A549 (cell line): ENCODE results near the gene SYT2. TPM values are rescaled to one million over a fixed set of nuclear protein-coding genes. Genes with fewer than 3 reads are reported as not detected.

Source experiments
- ATAC-seq, 2 experiments: fragments of 200-7000 bp in 1 of 2; fragments of >200 bp in 1 of 2; cut with Nextera tagmentation in 1 of 2; cut with Tn5 transposase in 1 of 2; 3 replicates each; pipeline versions ENCODE4 v1.8.0 to v1.9.1; 2018 to 2020; ENCODE audit warnings: mild to moderate bottlenecking in 1 of 2, moderate library complexity in 1 of 2
- CTCF ChIA-PET: fragments of 300-600 bp; sonication (Branson Sonifier 250); formaldehyde crosslinking; extraction: SDS; loops from one replicate; lab custom pipeline; 2021; ENCODE audit warnings: antibody characterized with exemption, inconsistent platforms; lab: Yijun Ruan, JAX
- POLR2A ChIA-PET: fragments of 350-600 bp; formaldehyde crosslinking; extraction: SDS; loops from one replicate; lab custom pipeline; 2021; ENCODE audit warnings: antibody characterized with exemption, inconsistent platforms; lab: Yijun Ruan, JAX
- DNase-seq, 2 experiments: peaks; one replicate each; pipeline versions ENCODE4 v3.0.0 to v3.0.0-alpha.2; 2011 to 2016; ENCODE audit warnings: low read depth in 1 of 2, low spot score in 1 of 2
- FAIRE-seq: peaks from 2 replicates; lab custom pipeline; 2011; peaks lifted over from hg19 to GRCh38; lab: Jason Lieb, UNC
- H3K27ac ChIP-seq, 2 experiments: fragments of >200 bp; sonication (Bioruptor Twin); formaldehyde crosslinking; 3 replicates each; pipeline ENCODE4 v1.5.1; 2016 to 2017
- H3K4me1 ChIP-seq: fragments of >200 bp; sonication (Bioruptor Twin); formaldehyde crosslinking; 3 replicates; pipeline ENCODE4 v1.6.1; 2016
- H3K4me2 ChIP-seq: fragments of >200 bp; sonication (Bioruptor Twin); formaldehyde crosslinking; 3 replicates; pipeline ENCODE4 v1.6.1; 2016
- H3K4me3 ChIP-seq: fragments of >200 bp; sonication (Bioruptor Twin); formaldehyde crosslinking; 3 replicates; pipeline ENCODE4 v1.5.1; 2016
- H3K9me3 ChIP-seq: fragments of >200 bp; sonication (Bioruptor Twin); formaldehyde crosslinking; 3 replicates; pipeline ENCODE4 v1.6.1; 2016
- ATOH8 ChIP-seq: fragments of 250-450 bp; sonication (Bioruptor Pico); IDR thresholded peaks from 2 replicates; pipeline ENCODE4 v1.5.0; 2020; ENCODE audit warnings: low read depth, mild to moderate bottlenecking, moderate library complexity
- BCL3 ChIP-seq: fragments of >200 bp; sonication (Bioruptor Twin); formaldehyde crosslinking; IDR thresholded peaks from 3 replicates; pipeline ENCODE4 v1.6.1; 2016
- CBX2 ChIP-seq: fragments of 200-600 bp; sonication (generic); IDR thresholded peaks from 2 replicates; pipeline ENCODE4 v1.6.1; 2016; ENCODE audit warnings: low read depth, mild to moderate bottlenecking, borderline replicate concordance
- CEBPB ChIP-seq, 2 experiments: fragments of >200 bp in 1 of 2; sonication (Bioruptor Twin) in 1 of 2; formaldehyde crosslinking in 1 of 2; IDR thresholded peaks; 2 replicates each; pipeline ENCODE4 v1.6.1; 2012 to 2016
- CHD2 ChIP-seq: fragments of 150-350 bp; IDR thresholded peaks from 2 replicates; pipeline ENCODE4 v1.6.1; 2014; ENCODE audit warnings: low read length; ENCODE audit not compliant: partially characterized antibody
- EP300 ChIP-seq, 2 experiments: fragments of >200 bp; sonication (Bioruptor Twin); formaldehyde crosslinking; IDR thresholded peaks; 2 replicates in 1 of 2; 3 replicates in 1 of 2; pipeline ENCODE4 v1.6.1; 2016 to 2017
- FOXS1 ChIP-seq: fragments of 250-450 bp; sonication (Bioruptor Pico); IDR thresholded peaks from 2 replicates; pipeline ENCODE4 v1.5.0; 2020; ENCODE audit warnings: mild to moderate bottlenecking, moderate library complexity
- GATA3 ChIP-seq: IDR thresholded peaks from 2 replicates; pipeline ENCODE4 v1.6.1; 2012; ENCODE audit warnings: borderline replicate concordance
- HDAC2 ChIP-seq: fragments of 200-600 bp; sonication (generic); IDR thresholded peaks from 2 replicates; pipeline ENCODE4 v1.6.1; 2016
- HEYL ChIP-seq: fragments of 250-450 bp; sonication (Bioruptor Pico); IDR thresholded peaks from 2 replicates; pipeline ENCODE4 v1.8.0; 2021; ENCODE audit warnings: mild to moderate bottlenecking, moderate library complexity
- HOXB5 ChIP-seq: fragments of 250-450 bp; sonication (Bioruptor Pico); IDR thresholded peaks from 2 replicates; pipeline ENCODE4 v1.5.0; 2020; ENCODE audit warnings: mild to moderate bottlenecking, moderate library complexity
- JUN ChIP-seq, 2 experiments: fragments of >200 bp; sonication (Bioruptor Twin); formaldehyde crosslinking; IDR thresholded peaks; 2 replicates in 1 of 2; 3 replicates in 1 of 2; pipeline ENCODE4 v1.6.1; 2016 to 2017
- JUNB ChIP-seq: fragments of >200 bp; sonication (Bioruptor Twin); formaldehyde crosslinking; IDR thresholded peaks from 2 replicates; pipeline ENCODE4 v1.6.1; 2016
- KDM1A ChIP-seq: fragments of 200-600 bp; sonication (generic); IDR thresholded peaks from 2 replicates; pipeline ENCODE4 v1.6.1; 2016; ENCODE audit warnings: low read depth, mild to moderate bottlenecking
- KDM5A ChIP-seq: fragments of 200-600 bp; sonication (generic); IDR thresholded peaks from 2 replicates; pipeline ENCODE4 v1.6.1; 2016; ENCODE audit warnings: antibody characterized with exemption, mild to moderate bottlenecking
- MAFK ChIP-seq: fragments of 450-650 bp; IDR thresholded peaks from 2 replicates; pipeline ENCODE4 v1.6.1; 2014; ENCODE audit not compliant: partially characterized antibody
- MYC ChIP-seq: IDR thresholded peaks from 2 replicates; pipeline ENCODE4 v1.6.1; 2012; ENCODE audit warnings: mild to moderate bottlenecking, inconsistent platforms, low read length, improper control_type of control experiment, borderline replicate concordance
- NPAS2 ChIP-seq: fragments of 250-450 bp; sonication (Bioruptor Pico); IDR thresholded peaks from 2 replicates; pipeline ENCODE4 v1.8.0; 2022; ENCODE audit warnings: mild to moderate bottlenecking, moderate library complexity, borderline replicate concordance
- NR3C1 ChIP-seq: fragments of >200 bp; sonication (Bioruptor Twin); formaldehyde crosslinking; IDR thresholded peaks from 3 replicates; pipeline ENCODE4 v1.6.1; 2017
- POLR2A ChIP-seq: IDR thresholded peaks from 2 replicates; pipeline ENCODE4 v1.6.1; 2012; ENCODE audit warnings: mild to moderate bottlenecking, low read length
- POLR2AphosphoS2 ChIP-seq: conservative IDR thresholded peaks from 2 replicates; pipeline ENCODE4 v1.6.1; 2012; ENCODE audit warnings: low read length, improper control_type of control experiment, inconsistent platforms
- RAD21 ChIP-seq, 2 experiments: fragments of >200 bp in 1 of 2; sonication (Bioruptor Twin) in 1 of 2; formaldehyde crosslinking in 1 of 2; IDR thresholded peaks in 1 of 2; conservative IDR thresholded peaks in 1 of 2; 2 replicates in 1 of 2; 3 replicates in 1 of 2; pipeline ENCODE4 v1.6.1; 2012 to 2018; ENCODE audit warnings: inconsistent platforms in 1 of 2
- RARB ChIP-seq: fragments of 250-450 bp; sonication (Bioruptor Pico); IDR thresholded peaks from 2 replicates; pipeline ENCODE4 v1.8.0; 2021; ENCODE audit warnings: mild to moderate bottlenecking, moderate library complexity
- REST ChIP-seq: fragments of 200-600 bp; sonication (generic); IDR thresholded peaks from 2 replicates; pipeline ENCODE4 v1.6.1; 2016; ENCODE audit warnings: antibody characterized with exemption, mild to moderate bottlenecking, moderate library complexity
- SREBF2 ChIP-seq: fragments of 450-650 bp; IDR thresholded peaks from 2 replicates; pipeline ENCODE4 v1.6.1; 2014; ENCODE audit warnings: mild to moderate bottlenecking, moderate library complexity
- ZFP36 ChIP-seq: fragments of 450-650 bp; IDR thresholded peaks from 2 replicates; pipeline ENCODE4 v1.6.1; 2014; ENCODE audit warnings: borderline replicate concordance; ENCODE audit not compliant: partially characterized antibody
- ZNF302 ChIP-seq: fragments of 250-450 bp; sonication (Bioruptor Pico); IDR thresholded peaks from 2 replicates; pipeline ENCODE4 v1.9.0; 2021; ENCODE audit warnings: inconsistent platforms, mild to moderate bottlenecking, moderate library complexity
- WGBS: methylation state at CpG from one replicate; pipeline ENCODE4 v1.1.6; 2017; ENCODE audit errors: missing lambda C conversion rate; 5-methylcytosine and 5-hydroxymethylcytosine counted together
- polyA plus RNA-seq, 4 experiments: library from polyadenylated mRNA; depleted of rRNA in 3 of 4; stranded (reverse); fragments of >200 nt; fragmentation: RNase III in 1 of 4; extraction: RNeasy Plus Mini Kit Qiagen cat#74134 plus additional on column Dnase treatment in 1 of 4; gene quantifications; 2 replicates in 3 of 4; 3 replicates in 1 of 4; pipeline ENCODE4 v1.2.3, GENCODE V29; 2011 to 2017
- TF ChIP-seq, protein P1 (sequence below): fragments of 250-450 bp; sonication (Bioruptor Pico); IDR thresholded peaks from 2 replicates; pipeline ENCODE4 v1.5.0; 2021; ENCODE audit warnings: mild to moderate bottlenecking, moderate library complexity, borderline replicate concordance
- TF ChIP-seq, protein P2 (sequence below): IDR thresholded peaks from 2 replicates; pipeline ENCODE4 v1.6.1; 2012
- TF ChIP-seq, protein P3 (sequence below): IDR thresholded peaks from 2 replicates; pipeline ENCODE4 v1.6.1; 2012
- TF ChIP-seq, protein P4 (sequence below): fragments of >200 bp; sonication (Bioruptor Twin); formaldehyde crosslinking; IDR thresholded peaks from 2 replicates; pipeline ENCODE4 v1.6.1; 2016

The SYT2 gene
- polyA plus RNA-seq, 2 of the 4 experiments (the other 2 are of a cell fraction) = 0.03 to 0.04 TPM

DNA sequence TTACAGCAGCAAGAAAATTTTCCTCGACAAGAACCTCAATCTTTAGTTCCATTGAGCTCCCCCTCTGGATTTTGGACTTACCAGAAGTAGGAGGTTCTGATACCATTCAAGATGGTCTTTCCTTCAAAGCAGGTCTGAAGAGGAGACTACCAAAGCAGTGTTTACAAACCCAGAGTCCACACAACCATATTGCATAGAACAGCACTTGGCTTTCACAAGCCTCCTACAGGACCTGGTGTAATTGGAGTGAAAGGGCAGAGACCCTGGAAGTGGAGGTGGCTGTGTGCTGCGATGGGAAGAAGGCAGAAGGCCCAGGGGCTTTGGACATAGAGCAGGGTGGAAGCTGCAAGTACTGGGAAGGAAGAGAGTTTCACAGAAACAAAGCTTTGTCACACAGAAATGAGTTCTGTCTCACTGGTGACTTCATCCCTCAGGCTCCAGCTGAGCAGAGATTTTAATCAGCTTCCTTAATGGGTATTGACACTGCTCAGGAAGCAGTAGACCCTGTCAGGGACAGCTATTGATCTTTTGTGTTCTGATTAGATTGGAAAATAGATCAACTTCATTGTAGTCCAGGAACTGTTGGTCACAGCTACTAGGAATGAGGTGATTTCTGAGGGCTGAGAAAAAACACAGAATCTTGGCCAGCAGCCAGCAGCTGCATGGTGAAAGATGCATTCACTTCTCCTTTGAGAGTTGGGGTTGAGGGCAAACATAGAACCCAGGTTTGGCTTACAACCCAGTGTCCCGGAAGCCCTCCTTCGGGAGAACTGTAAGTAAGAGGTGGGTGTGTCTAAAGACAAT lies 124.0 kb downstream of the SYT2 start:
- ChIA-PET POLR2A (no interaction called here), CTCF (interaction anchor here (0.6 to 11.2 kb wide), 6 partner anchors 14 to 212 kb away, joined by 3 to 91 read pairs (median 3); no protein-coding TSS in a partner anchor)
- TF ChIP-seq JUN (IDR thresholded peaks at IDR 0.05) = no peak
- no peak for TF ChIP-seq HOXB5 (CRISPR knock-in tag)
- TF ChIP-seq, protein P1, sequence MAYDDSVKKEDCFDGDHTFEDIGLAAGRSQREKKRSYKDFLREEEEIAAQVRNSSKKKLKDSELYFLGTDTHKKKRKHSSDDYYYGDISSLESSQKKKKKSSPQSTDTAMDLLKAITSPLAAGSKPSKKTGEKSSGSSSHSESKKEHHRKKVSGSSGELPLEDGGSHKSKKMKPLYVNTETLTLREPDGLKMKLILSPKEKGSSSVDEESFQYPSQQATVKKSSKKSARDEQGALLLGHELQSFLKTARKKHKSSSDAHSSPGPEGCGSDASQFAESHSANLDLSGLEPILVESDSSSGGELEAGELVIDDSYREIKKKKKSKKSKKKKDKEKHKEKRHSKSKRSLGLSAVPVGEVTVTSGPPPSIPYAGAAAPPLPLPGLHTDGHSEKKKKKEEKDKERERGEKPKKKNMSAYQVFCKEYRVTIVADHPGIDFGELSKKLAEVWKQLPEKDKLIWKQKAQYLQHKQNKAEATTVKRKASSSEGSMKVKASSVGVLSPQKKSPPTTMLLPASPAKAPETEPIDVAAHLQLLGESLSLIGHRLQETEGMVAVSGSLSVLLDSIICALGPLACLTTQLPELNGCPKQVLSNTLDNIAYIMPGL (CRISPR knock-in tag) = no peak
- TF ChIP-seq KDM5A = no peak
- TF ChIP-seq RAD21 (conservative IDR thresholded peaks at IDR 0.05 in 1 of 2, IDR thresholded peaks at IDR 0.05 in 1 of 2) = no peak
- no peak for TF ChIP-seq GATA3
- no peak for TF ChIP-seq HDAC2
- TF ChIP-seq ATOH8 = no peak
- no peak for TF ChIP-seq KDM1A
- no peak for TF ChIP-seq POLR2AphosphoS2
- TF ChIP-seq MYC = no peak
- no peak for TF ChIP-seq MAFK
- no peak for TF ChIP-seq POLR2A
- TF ChIP-seq, protein P2, sequence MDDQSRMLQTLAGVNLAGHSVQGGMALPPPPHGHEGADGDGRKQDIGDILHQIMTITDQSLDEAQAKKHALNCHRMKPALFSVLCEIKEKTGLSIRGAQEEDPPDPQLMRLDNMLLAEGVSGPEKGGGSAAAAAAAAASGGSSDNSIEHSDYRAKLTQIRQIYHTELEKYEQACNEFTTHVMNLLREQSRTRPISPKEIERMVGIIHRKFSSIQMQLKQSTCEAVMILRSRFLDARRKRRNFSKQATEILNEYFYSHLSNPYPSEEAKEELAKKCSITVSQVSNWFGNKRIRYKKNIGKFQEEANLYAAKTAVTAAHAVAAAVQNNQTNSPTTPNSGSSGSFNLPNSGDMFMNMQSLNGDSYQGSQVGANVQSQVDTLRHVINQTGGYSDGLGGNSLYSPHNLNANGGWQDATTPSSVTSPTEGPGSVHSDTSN = no peak
- no peak for TF ChIP-seq SREBF2
- no peak for TF ChIP-seq NPAS2
- TF ChIP-seq CBX2 = no peak
- TF ChIP-seq CHD2 = no peak
- TF ChIP-seq CEBPB (IDR thresholded peaks at IDR 0.05) = no peak
- TF ChIP-seq JUNB = no peak
- Histone ChIP-seq H3K4me2 (peak overlapping the region; percentile 21), H3K4me3 (no peak overlapping the region), H3K9me3 (no peaks in the 10 kb centered on the region), H3K27ac (peak overlapping the region; percentile 80 to 86; a peak in 5 of 6 replicates), H3K4me1 (peaks cover 56% of the 10 kb centered on the region)
- FAIRE-seq (no peak), ATAC-seq (no peak), DNase-seq (no peak)
- 69% methylated on average over 4 of the region's 4 CpGs for WGBS

DNA sequence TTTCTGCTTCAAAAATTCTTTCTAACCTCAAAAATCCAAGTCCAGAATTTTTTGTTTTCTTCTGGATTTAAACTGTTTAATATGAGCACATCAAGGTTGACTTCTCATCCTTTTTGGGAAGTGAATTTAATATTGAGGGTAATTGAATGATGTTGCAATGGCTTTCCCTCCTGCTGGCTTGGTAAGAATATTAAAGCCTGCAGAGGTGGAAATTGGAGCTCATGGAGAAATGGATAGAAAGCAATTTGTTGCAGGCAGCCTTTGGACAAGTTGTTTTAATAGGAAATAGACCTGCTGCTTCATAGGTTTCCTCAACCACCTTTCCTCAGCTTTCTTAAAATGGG lies 124.7 kb downstream of the SYT2 start:
- Histone ChIP-seq H3K9me3 (no peaks in the 10 kb centered on the region), H3K4me2 (no peak overlapping the region), H3K4me1 (peaks cover 49% of the 10 kb centered on the region), H3K27ac (peak overlapping the region in 1 of 2 experiments; percentile 86; a peak in 3 of 6 replicates), H3K4me3 (no peak overlapping the region)
- no peak for ATAC-seq
- no peak for FAIRE-seq
- CTCF ChIA-PET = interaction anchor here (0.6 to 11.2 kb wide), 7 partner anchors 13 to 212 kb away, joined by 3 to 91 read pairs (median 3); no protein-coding TSS in a partner anchor
- DNase-seq = no peak
- POLR2A ChIA-PET = no interaction called here
- TF ChIP-seq KDM5A (no peak), POLR2A (no peak), RARB (CRISPR knock-in tag) (no peak), NR3C1 (no peak), BCL3 (no peak), ZNF302 (CRISPR knock-in tag) (no peak), REST (no peak), FOXS1 (CRISPR knock-in tag) (no peak), ZFP36 (no peak), HEYL (CRISPR knock-in tag) (no peak), EP300 (IDR thresholded peaks at IDR 0.05) (no peak), SREBF2 (no peak)
- TF ChIP-seq, protein P3, sequence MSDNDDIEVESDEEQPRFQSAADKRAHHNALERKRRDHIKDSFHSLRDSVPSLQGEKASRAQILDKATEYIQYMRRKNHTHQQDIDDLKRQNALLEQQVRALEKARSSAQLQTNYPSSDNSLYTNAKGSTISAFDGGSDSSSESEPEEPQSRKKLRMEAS = no peak
- TF ChIP-seq, protein P4, sequence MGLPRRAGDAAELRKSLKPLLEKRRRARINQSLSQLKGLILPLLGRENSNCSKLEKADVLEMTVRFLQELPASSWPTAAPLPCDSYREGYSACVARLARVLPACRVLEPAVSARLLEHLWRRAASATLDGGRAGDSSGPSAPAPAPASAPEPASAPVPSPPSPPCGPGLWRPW = no peak
